ENCODE measurements around the gene BCL2. TPM values are rescaled to one million over a fixed set of nuclear protein-coding genes. Genes with fewer than 3 reads are reported as not detected.

The BCL2 gene
- total and polyA plus RNA-seq, 3 donors from 2014 or later: 6.3 to 20.8 (median 16.0) TPM

- H3K36me3 ChIP-seq (ENCODE audit: low read depth, missing control alignments): no peaks in the 10 kb centered on the region
- no peaks in the 10 kb centered on the region for H3K4me1 ChIP-seq
- H3K27ac ChIP-seq: peak overlapping the region; percentile 26 to 72
- intact Hi-C loops (cut with DNase I; ENCODE audit: low total_unique reads): no loop called here
- no peak for DNase-seq
- no peaks in the 10 kb centered on the region for H3K27me3 ChIP-seq
- no peaks in the 10 kb centered on the region for H3K9me3 ChIP-seq
- WGBS, 2 donors: 47 to 51% methylated on average over 4 of the region's 4 CpGs
- TF ChIP-seq CTCF (IDR thresholded peaks at IDR 0.05) (no peak), POLR2A (IDR thresholded peaks at IDR 0.05) (no peak)
- no peak overlapping the region for H3K4me3 ChIP-seq
Observed at GRCh38 chr18:63247926-63248325, 71.6 kb downstream of the BCL2 start.

GRCh38 chr18:63247506-63247905 is 72.1 kb downstream of the BCL2 start:
- Histone ChIP-seq H3K4me1 (no peaks in the 10 kb centered on the region), H3K27ac (peak overlapping the region; percentile 26 to 72), H3K4me3 (no peak overlapping the region), H3K36me3 (ENCODE audit: low read depth, missing control alignments) (no peaks in the 10 kb centered on the region), H3K27me3 (no peaks in the 10 kb centered on the region), H3K9me3 (no peaks in the 10 kb centered on the region)
- intact Hi-C loops (cut with DNase I; ENCODE audit: low total_unique reads): no loop called here
- DNase-seq: no peak
- TF ChIP-seq POLR2A (IDR thresholded peaks at IDR 0.05) (no peak), CTCF (IDR thresholded peaks at IDR 0.05) (no peak)
- WGBS, 2 donors: 70 to 90% methylated on average over 4 of the region's 4 CpGs

GRCh38 chr18:63245600-63245999 is 74.0 kb downstream of the BCL2 start:
- Histone ChIP-seq H3K9me3 (no peaks in the 10 kb centered on the region), H3K27me3 (no peaks in the 10 kb centered on the region), H3K4me3 (no peak overlapping the region), H3K36me3 (ENCODE audit: low read depth, missing control alignments) (no peaks in the 10 kb centered on the region), H3K27ac (peak overlapping the region in 1 of 2 donors; percentile 23), H3K4me1 (peaks cover 9% of the 10 kb centered on the region)
- TF ChIP-seq POLR2A (IDR thresholded peaks at IDR 0.05): no peak
- 73 to 85% methylated on average over 3 of the region's 3 CpGs for WGBS, 2 donors
- intact Hi-C loops (cut with DNase I; ENCODE audit: low total_unique reads): no loop called here
- no peak for DNase-seq

GRCh38 chr18:63244607-63245006 is 75.0 kb downstream of the BCL2 start:
- H3K36me3 ChIP-seq (ENCODE audit: low read depth, missing control alignments): no peaks in the 10 kb centered on the region
- H3K27me3 ChIP-seq: no peaks in the 10 kb centered on the region
- H3K4me1 ChIP-seq: peaks cover 16% of the 10 kb centered on the region
- no peaks in the 10 kb centered on the region for H3K9me3 ChIP-seq
- intact Hi-C loops (cut with DNase I; ENCODE audit: low total_unique reads): no loop called here
- DNase-seq: no peak
- H3K4me3 ChIP-seq: no peak overlapping the region
- no peak for TF ChIP-seq CTCF (IDR thresholded peaks at IDR 0.05)
- no peak for TF ChIP-seq POLR2A (IDR thresholded peaks at IDR 0.05)
- peak overlapping the region in 1 of 2 donors; percentile 7 for H3K27ac ChIP-seq
- 54 to 56% methylated on average over 6 of the region's 6 CpGs for WGBS, 2 donors

GRCh38 chr18:63241760-63242159 is 77.8 kb downstream of the BCL2 start:
- H3K27ac ChIP-seq: peak overlapping the region in 1 of 2 donors; percentile 47
- no peaks in the 10 kb centered on the region for H3K9me3 ChIP-seq
- H3K36me3 ChIP-seq (ENCODE audit: low read depth, missing control alignments): no peaks in the 10 kb centered on the region
- WGBS, 2 donors: 48 to 74% methylated on average over 7 of the region's 7 CpGs
- DNase-seq: no peak
- TF ChIP-seq CTCF (IDR thresholded peaks at IDR 0.05) (no peak), POLR2A (IDR thresholded peaks at IDR 0.05) (no peak)
- H3K4me3 ChIP-seq: no peak overlapping the region
- H3K4me1 ChIP-seq: peaks cover 42% of the 10 kb centered on the region
- intact Hi-C loops (cut with DNase I; ENCODE audit: low total_unique reads): no loop called here
- no peaks in the 10 kb centered on the region for H3K27me3 ChIP-seq
